Chondrocyte (in vitro differentiated cells): ENCODE data around the gene B4GALT4. TPM values are rescaled to one million over a fixed set of nuclear protein-coding genes. Genes with fewer than 3 reads are reported as not detected.
"Not testable (repeated sequence)": the region's sequence is repeated elsewhere in the genome, so short reads cannot be mapped to it uniquely, and the experiment has no call there.

ENCODE experiments used
- DNase-seq: peaks from one replicate; pipeline ENCODE4 v3.0.0; 2021; ENCODE audit warnings: mixed read lengths, low spot score
- H3K27ac Mint-ChIP-seq: one replicate; pipeline ENCODE4 v1.8.0; 2021; ENCODE audit warnings: mild to moderate bottlenecking, moderate library complexity, mixed read lengths; ENCODE audit not compliant: unreplicated experiment
- H3K27me3 Mint-ChIP-seq: 2 replicates; pipeline ENCODE4 v1.8.0; 2021; ENCODE audit warnings: low read depth, mixed read lengths
- H3K36me3 Mint-ChIP-seq: 2 replicates; pipeline ENCODE4 v1.8.0; 2021; ENCODE audit warnings: low read depth, mixed read lengths
- H3K4me1 Mint-ChIP-seq: 2 replicates; pipeline ENCODE4 v1.8.0; 2021; ENCODE audit warnings: low read depth, mild to moderate bottlenecking, mixed read lengths
- H3K4me3 Mint-ChIP-seq: one replicate; pipeline ENCODE4 v1.8.0; 2021; ENCODE audit warnings: mild to moderate bottlenecking, moderate library complexity, mixed read lengths; ENCODE audit not compliant: unreplicated experiment
- H3K9me3 Mint-ChIP-seq: 2 replicates; pipeline ENCODE4 v1.8.0; 2021; ENCODE audit warnings: low read depth, mixed read lengths
- total RNA-seq: library from RNA; stranded (reverse); gene quantifications from 3 replicates; pipeline ENCODE4 v1.2.1, GENCODE V29; 2021
- TF ChIP-seq, protein P1 (sequence below): fragments of 200-600 bp; sonication (generic); IDR thresholded peaks from 2 replicates; pipeline ENCODE4 v1.5.0; 2021; ENCODE audit warnings: antibody characterized with exemption, mild to moderate bottlenecking, moderate library complexity

The B4GALT4 gene
- total RNA-seq, 1 donor from 2014 or later = 25.8 TPM

DNA sequence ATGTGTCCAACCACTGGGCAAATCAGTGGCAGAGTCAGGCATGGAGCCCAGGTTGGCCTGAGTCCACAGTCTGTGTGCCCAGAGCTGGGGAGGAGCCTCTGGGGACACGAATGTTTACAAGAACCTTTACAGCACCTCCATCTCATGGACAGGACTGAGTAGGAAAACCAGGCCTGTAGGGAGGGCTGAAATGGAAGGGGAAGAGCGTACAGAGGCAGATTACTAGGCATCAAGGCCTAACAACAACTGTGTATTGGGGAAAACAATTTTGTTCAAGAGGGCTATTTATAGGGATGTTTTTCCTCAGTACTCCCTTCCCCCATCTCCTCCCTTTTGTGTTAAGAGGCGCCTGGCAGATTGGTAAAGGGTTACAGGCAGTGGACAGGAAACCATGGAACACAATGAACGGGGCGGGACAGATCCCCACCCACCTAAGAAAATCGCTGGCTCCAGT, 38.5 kb upstream of the B4GALT4 start:
- peaks cover 12% of the 10 kb centered on the region for H3K4me1 Mint-ChIP-seq
- no peaks in the 10 kb centered on the region for H3K36me3 Mint-ChIP-seq
- DNase-seq = no peak
- no peak overlapping the region for H3K4me3 Mint-ChIP-seq
- H3K27me3 Mint-ChIP-seq = no peaks in the 10 kb centered on the region
- TF ChIP-seq, protein P1, sequence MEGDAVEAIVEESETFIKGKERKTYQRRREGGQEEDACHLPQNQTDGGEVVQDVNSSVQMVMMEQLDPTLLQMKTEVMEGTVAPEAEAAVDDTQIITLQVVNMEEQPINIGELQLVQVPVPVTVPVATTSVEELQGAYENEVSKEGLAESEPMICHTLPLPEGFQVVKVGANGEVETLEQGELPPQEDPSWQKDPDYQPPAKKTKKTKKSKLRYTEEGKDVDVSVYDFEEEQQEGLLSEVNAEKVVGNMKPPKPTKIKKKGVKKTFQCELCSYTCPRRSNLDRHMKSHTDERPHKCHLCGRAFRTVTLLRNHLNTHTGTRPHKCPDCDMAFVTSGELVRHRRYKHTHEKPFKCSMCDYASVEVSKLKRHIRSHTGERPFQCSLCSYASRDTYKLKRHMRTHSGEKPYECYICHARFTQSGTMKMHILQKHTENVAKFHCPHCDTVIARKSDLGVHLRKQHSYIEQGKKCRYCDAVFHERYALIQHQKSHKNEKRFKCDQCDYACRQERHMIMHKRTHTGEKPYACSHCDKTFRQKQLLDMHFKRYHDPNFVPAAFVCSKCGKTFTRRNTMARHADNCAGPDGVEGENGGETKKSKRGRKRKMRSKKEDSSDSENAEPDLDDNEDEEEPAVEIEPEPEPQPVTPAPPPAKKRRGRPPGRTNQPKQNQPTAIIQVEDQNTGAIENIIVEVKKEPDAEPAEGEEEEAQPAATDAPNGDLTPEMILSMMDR = no peak
- peaks cover 15% of the 10 kb centered on the region for H3K9me3 Mint-ChIP-seq
- H3K27ac Mint-ChIP-seq = no peak overlapping the region

DNA sequence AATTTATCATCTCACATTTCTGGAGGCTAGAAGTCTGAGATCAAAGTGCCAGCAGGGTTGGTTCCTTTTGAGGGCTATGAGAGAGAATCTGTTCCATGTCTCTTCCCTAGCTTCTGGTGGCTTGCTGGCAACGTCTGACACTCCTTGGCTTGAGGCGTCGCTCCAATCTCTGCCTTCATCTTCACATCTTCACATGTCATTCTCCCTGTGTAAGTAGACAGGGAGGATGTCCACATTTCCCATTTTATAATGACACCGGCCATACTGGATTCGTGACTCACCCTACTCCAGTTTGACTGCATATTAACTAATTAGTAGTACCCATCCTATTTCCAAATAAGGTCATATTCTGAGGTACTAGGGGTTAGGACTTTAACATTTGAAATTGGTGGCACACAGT, 36.0 kb upstream of the B4GALT4 start:
- Mint-ChIP-seq H3K4me3 (no peak overlapping the region), H3K36me3 (no peaks in the 10 kb centered on the region), H3K9me3 (peaks cover under 1% of the 10 kb centered on the region), H3K27ac (no peak overlapping the region), H3K27me3 (peaks cover 3% of the 10 kb centered on the region), H3K4me1 (peaks cover 19% of the 10 kb centered on the region)
- no peak for DNase-seq
- TF ChIP-seq, protein P1 = no peak

DNA sequence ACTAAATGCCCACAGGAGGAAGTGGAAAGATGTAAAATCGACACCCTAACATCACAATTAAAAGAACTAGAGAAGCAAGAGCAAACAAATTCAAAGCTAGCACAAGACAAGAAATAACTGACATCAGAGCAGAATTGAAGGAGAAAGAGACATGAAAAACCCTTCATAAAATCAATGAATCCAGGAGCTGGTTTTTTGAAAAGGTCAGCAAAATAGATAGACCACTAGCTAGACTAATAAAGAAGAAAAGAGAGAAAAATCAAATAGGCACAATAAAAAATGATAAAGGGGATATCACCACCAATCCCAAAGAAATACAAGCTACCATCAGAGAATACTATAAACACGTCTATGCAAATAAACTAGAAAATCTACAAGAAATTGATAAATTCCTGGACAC, 29.5 kb upstream of the B4GALT4 start:
- H3K27ac Mint-ChIP-seq, H3K4me3 Mint-ChIP-seq, H3K36me3 Mint-ChIP-seq, DNase-seq: not testable (repeated sequence)
- peaks cover 12% of the 10 kb centered on the region for H3K4me1 Mint-ChIP-seq
- H3K27me3 Mint-ChIP-seq = peaks cover 18% of the 10 kb centered on the region
- H3K9me3 Mint-ChIP-seq = peaks cover 16% of the 10 kb centered on the region

DNA sequence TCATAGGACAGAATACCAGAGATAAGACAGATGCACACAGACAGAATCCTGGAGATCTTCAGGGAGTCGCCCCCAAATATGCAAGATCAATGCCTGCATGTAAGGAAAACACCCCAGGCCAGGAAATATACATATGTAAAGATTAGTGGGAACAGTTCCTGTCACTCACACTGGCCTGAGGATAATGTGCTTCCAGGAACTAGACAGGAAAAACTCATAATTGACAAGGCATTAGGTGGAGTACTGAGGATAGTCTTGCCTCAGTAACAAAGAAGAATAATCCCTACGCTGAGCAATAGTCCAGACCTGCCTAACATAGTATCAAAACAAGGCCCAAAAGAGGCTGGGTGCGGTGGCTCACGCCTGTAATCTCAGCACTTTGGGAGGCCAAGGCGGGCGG, 20.4 kb upstream of the B4GALT4 start:
- H3K27me3 Mint-ChIP-seq = peaks cover 8% of the 10 kb centered on the region
- no peak overlapping the region for H3K27ac Mint-ChIP-seq
- TF ChIP-seq, protein P1 = no peak
- H3K4me3 Mint-ChIP-seq = no peak overlapping the region
- no peak for DNase-seq
- H3K9me3 Mint-ChIP-seq = no peaks in the 10 kb centered on the region
- no peaks in the 10 kb centered on the region for H3K36me3 Mint-ChIP-seq
- peaks cover 11% of the 10 kb centered on the region for H3K4me1 Mint-ChIP-seq

DNA sequence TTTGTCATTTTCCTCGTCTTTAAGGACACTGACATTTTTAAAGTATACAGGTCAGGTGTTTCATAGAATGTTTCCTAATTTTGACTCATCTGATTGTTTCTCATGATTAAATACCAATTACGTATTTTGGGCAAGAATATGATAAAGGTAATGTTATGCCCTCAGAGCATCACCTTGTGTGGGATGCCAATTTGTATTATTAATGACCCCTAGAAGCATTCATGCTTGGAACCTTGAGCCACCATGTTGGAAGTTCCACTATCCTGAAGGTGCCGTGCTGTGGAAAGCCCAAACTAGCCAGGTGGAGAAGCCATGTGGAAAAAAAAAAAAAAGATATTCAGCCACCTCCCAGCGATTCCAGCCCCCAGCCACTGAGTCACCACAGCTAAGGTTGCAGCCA, 19.1 kb upstream of the B4GALT4 start:
- no peaks in the 10 kb centered on the region for H3K9me3 Mint-ChIP-seq
- H3K27ac Mint-ChIP-seq = no peak overlapping the region

DNA sequence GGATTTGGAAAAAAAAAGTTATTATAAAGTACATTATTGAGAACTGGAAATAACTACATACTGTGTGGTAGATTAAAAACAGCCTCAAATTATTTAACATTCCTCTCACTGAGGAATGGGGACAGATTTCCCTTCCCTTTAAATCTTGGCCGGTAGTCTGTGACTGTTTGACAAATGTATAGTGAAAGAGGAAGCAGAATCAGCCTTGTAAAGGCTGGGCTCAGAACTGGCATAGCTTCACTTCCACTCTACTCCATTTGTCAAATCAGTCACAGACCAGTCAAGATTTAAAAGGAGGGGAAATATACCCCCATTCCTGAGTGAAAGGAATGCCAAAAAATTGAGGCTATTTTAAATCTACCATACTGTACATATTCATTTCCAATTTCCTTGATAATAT, 18.2 kb upstream of the B4GALT4 start:
- DNase-seq = no peak
- no peak overlapping the region for H3K27ac Mint-ChIP-seq
- TF ChIP-seq, protein P1 = no peak
- H3K4me1 Mint-ChIP-seq = peaks cover 11% of the 10 kb centered on the region
- peaks cover 4% of the 10 kb centered on the region for H3K27me3 Mint-ChIP-seq
- H3K4me3 Mint-ChIP-seq = no peak overlapping the region
- no peaks in the 10 kb centered on the region for H3K9me3 Mint-ChIP-seq
- no peaks in the 10 kb centered on the region for H3K36me3 Mint-ChIP-seq

More for the DNA sequence above, 19.1 kb upstream of the B4GALT4 start:
- H3K27me3 Mint-ChIP-seq = peaks cover 8% of the 10 kb centered on the region
- TF ChIP-seq, protein P1 = no peak
- DNase-seq = no peak
- H3K4me3 Mint-ChIP-seq = no peak overlapping the region
- H3K36me3 Mint-ChIP-seq = no peaks in the 10 kb centered on the region
- H3K4me1 Mint-ChIP-seq = peaks cover 11% of the 10 kb centered on the region
